ENCODE data around the gene TTC23. TPM values are rescaled to one million over a fixed set of nuclear protein-coding genes. Genes with fewer than 3 reads are reported as not detected.

The TTC23 gene
- total and polyA plus RNA-seq, 9 of the 15 experiments (the other 6 are each of a cell fraction or from before 2014, with no cell fraction given): 0.41 to 4.5 (median 2.5) TPM

DNA sequence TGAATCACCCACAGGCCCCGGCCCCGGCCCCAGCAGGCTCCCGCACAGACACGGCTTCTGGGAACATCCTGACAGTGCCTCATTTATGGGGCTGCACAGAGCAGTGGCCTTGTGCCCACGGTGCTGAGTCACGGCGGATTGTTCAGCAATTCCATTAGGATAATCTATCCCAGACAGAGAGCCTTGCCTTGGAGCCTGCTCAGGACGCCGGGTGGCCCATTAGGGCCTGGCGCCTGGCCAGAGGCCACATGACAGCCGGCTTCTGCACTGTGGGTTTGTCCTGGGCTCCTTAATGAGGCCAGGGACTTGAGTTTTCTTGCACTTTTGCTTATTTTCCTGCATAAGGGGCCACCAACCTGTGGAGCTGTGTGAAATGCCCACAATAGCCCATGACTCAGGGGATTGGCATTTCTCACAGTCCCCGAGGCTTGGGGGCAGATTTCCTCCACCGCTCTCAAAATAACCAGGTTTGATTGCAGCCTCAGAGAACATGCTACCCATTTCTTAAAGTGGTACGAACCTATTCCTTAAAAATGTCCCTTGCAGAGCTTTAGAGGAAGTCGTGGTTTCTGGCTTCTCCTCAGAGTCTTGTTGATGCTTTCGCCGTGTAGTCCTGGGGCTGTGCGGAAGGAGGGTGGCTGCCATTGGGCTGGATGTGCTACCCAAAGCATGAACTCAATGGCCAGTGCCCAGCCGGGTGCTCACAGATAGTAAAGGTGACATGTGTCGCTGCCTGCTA, 125.5 kb downstream of the TTC23 start:
- H2AFZ ChIP-seq (ENCODE audit: low read depth, low read length): 0 out of 2 replicates have a peak overlapping the region, but pooled peaks have one; percentile 25
- no peak for TF ChIP-seq POLR2A (conservative IDR thresholded peaks at IDR 0.05)
- no peak for TF ChIP-seq TEAD4 (IDR thresholded peaks at IDR 0.05; ENCODE audit: low read length)
- TF ChIP-seq TEAD4 (CRISPR knock-in tag; IDR thresholded peaks at IDR 0.05; ENCODE audit: borderline replicate concordance): no peak
- no peak for TF ChIP-seq RBFOX2 (IDR thresholded peaks at IDR 0.05; ENCODE audit: low read depth, low read length)
- TF ChIP-seq GABPA (tag; conservative IDR thresholded peaks at IDR 0.05; ENCODE audit: low read depth): no peak
- no peak for TF ChIP-seq HDAC3 (IDR thresholded peaks at IDR 0.05; ENCODE audit: borderline replicate concordance, partially characterized antibody)
- 0 out of 2 replicates have a peak, but pooled peaks have one; percentile 11 for TF ChIP-seq TCF3 (CRISPR knock-in tag; IDR thresholded peaks at IDR 0.05)
- no peak for TF ChIP-seq HMGN3 (IDR thresholded peaks at IDR 0.05; ENCODE audit: borderline replicate concordance, extremely low read depth, insufficient read length, low read depth, low read length)
- TF ChIP-seq NRF1 (conservative IDR thresholded peaks at IDR 0.05 in 1 of 2, IDR thresholded peaks at IDR 0.05 in 1 of 2): peak in 1 of 2 experiments; percentile 33; a peak in 1 of 4 replicates
- peak; percentile 23; the same call in 1 of the 2 replicates for TF ChIP-seq RAD51 (IDR thresholded peaks at IDR 0.05; ENCODE audit: borderline replicate concordance, low read depth)
- TF ChIP-seq ZFP91 (CRISPR knock-in tag; IDR thresholded peaks at IDR 0.05): 0 out of 2 replicates have a peak, but pooled peaks have one; percentile 16
- TF ChIP-seq, protein P1, sequence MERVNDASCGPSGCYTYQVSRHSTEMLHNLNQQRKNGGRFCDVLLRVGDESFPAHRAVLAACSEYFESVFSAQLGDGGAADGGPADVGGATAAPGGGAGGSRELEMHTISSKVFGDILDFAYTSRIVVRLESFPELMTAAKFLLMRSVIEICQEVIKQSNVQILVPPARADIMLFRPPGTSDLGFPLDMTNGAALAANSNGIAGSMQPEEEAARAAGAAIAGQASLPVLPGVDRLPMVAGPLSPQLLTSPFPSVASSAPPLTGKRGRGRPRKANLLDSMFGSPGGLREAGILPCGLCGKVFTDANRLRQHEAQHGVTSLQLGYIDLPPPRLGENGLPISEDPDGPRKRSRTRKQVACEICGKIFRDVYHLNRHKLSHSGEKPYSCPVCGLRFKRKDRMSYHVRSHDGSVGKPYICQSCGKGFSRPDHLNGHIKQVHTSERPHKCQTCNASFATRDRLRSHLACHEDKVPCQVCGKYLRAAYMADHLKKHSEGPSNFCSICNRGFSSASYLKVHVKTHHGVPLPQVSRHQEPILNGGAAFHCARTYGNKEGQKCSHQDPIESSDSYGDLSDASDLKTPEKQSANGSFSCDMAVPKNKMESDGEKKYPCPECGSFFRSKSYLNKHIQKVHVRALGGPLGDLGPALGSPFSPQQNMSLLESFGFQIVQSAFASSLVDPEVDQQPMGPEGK (CRISPR knock-in tag; IDR thresholded peaks at IDR 0.05; ENCODE audit: borderline replicate concordance): no peak
- no peak for TF ChIP-seq JUND (IDR thresholded peaks at IDR 0.05; ENCODE audit: borderline replicate concordance, low read depth, low read length)
- TF ChIP-seq JUND (tag; IDR thresholded peaks at IDR 0.05; ENCODE audit: borderline replicate concordance, low read depth, low read length): peak; percentile 10; the same call in 1 of the 3 replicates
- no peak for TF ChIP-seq SIX5 (IDR thresholded peaks at IDR 0.05; ENCODE audit: borderline replicate concordance in 1 of 2, insufficient read depth in 1 of 2, low read depth in 1 of 2, low read length in 2 of 2)
- TF ChIP-seq ARID1B (IDR thresholded peaks at IDR 0.05): peak; percentile 29; the same call in 1 of the 2 replicates
- TF ChIP-seq CBFA2T3 (IDR thresholded peaks at IDR 0.05): 0 out of 2 replicates have a peak, but pooled peaks have one; percentile 13
- TF ChIP-seq PTTG1 (tag; IDR thresholded peaks at IDR 0.05; ENCODE audit: low read depth): no peak
- no peak for TF ChIP-seq ZBTB8A (IDR thresholded peaks at IDR 0.05; ENCODE audit: partially characterized antibody)

More for the DNA sequence above, 125.5 kb downstream of the TTC23 start:
- 7% methylated on average over 16 of the region's 20 CpGs for WGBS (ENCODE audit: insufficient coverage, low coverage, missing lambda C conversion rate)
- H3K4me2 ChIP-seq (ENCODE audit: insufficient read depth, low read length): no peak overlapping the region
- no peaks in the 10 kb centered on the region for H3K79me2 ChIP-seq (ENCODE audit: control insufficient read depth, insufficient read depth, low read length)
- ATAC-seq (peak; percentile 67), DNase-seq (ENCODE audit: extremely low read depth in 1 of 4, low spot score in 3 of 4) (peak in 3 of 4 experiments; percentile 14 to 50 (median 29)), FAIRE-seq (no peak)
- no TSS peak for BruUV-seq (replicated peaks)
- H4K20me1 ChIP-seq (replicated peaks; ENCODE audit: control insufficient read depth, insufficient read depth, low read length): no peaks in the 10 kb centered on the region
- H3K9me1 ChIP-seq (ENCODE audit: control insufficient read depth, insufficient read depth, low read length): no peaks in the 10 kb centered on the region
- no peak overlapping the region for H3K27ac ChIP-seq (ENCODE audit: extremely low read depth, low read depth, low read length)
- in situ Hi-C loops (cut with MboI): no loop called here
- no peak overlapping the region; a peak in 1 of 4 replicates for H3K9ac ChIP-seq (ENCODE audit: insufficient read depth in 1 of 2, low read depth in 2 of 2, low read length in 2 of 2)
- no peaks in the 10 kb centered on the region for H3K36me3 ChIP-seq (ENCODE audit: control insufficient read depth, insufficient read depth, low read length)
- ChIA-PET POLR2A (interaction anchor here (0.7 to 2.0 kb wide), 3 partner anchors 10 to 18 kb away, joined by 3 to 4 read pairs (median 3); no protein-coding TSS in a partner anchor), CTCF (ENCODE audit: low intra/inter-chr PET ratio) (no interaction called here)
- intact Hi-C loops (cut with micrococcal nuclease): no loop called here
- H3K4me1 ChIP-seq (replicated peaks in 1 of 2; ENCODE audit: control insufficient read depth in 2 of 2, insufficient read depth in 2 of 2, low read length in 2 of 2): peaks cover 5 to 25% of the 10 kb centered on the region in 2 experiments; a peak in 3 of 5 replicates
- peaks cover 0 to 41% of the 10 kb centered on the region in 2 experiments; a peak in 3 of 5 replicates for H3K27me3 ChIP-seq (ENCODE audit: control insufficient read depth in 2 of 2, insufficient read depth in 2 of 2, low read length in 2 of 2)
- no peak overlapping the region for H3K4me3 ChIP-seq
- H3K9me3 ChIP-seq (replicated peaks; ENCODE audit: control insufficient read depth, insufficient read depth, low read depth, low read length): no peaks in the 10 kb centered on the region

All from K562 (cell line).